ENCODE results near the gene SPATS2L.

Gene SPATS2L

DNA sequence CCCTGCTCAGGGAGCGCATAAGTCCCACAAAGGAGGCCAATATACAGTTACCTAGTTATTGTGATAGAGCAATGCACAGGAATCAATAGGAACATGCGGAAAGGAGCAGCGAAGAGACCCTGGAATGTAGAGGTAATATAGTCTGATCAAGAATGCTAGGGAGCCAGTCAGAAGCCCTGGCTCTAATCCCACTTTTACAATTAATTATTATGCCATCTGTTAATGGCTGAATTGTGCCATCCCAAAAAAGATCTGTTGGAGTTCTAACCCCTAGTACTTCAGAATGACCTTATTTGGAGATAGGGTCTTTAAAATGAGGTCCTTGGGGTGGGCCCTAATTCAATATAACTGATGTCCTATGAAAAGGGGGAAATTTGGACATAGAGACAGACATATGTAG is 7.7 kb upstream of the SPATS2L start:
- no peak for DNase-seq

DNA sequence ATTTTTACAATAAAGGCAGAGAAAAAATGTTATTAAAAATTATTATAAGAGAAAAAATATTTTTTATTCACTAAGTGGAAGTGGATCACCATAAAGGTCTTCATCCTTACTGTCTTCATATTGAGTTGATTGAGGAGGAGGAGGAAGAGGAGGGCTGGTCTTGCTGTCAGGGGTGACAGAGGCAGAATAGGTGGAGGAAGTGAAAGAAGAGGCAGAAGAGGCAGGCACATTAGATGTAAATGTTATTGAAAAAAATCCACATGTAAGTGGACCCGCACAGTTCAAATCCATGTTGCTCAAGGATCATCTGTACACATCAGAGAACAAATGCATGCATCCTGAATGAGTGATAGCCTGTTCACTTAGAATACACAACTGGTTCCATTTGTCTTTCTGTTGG is 6.4 kb upstream of the SPATS2L start:
- no peak for DNase-seq

DNA sequence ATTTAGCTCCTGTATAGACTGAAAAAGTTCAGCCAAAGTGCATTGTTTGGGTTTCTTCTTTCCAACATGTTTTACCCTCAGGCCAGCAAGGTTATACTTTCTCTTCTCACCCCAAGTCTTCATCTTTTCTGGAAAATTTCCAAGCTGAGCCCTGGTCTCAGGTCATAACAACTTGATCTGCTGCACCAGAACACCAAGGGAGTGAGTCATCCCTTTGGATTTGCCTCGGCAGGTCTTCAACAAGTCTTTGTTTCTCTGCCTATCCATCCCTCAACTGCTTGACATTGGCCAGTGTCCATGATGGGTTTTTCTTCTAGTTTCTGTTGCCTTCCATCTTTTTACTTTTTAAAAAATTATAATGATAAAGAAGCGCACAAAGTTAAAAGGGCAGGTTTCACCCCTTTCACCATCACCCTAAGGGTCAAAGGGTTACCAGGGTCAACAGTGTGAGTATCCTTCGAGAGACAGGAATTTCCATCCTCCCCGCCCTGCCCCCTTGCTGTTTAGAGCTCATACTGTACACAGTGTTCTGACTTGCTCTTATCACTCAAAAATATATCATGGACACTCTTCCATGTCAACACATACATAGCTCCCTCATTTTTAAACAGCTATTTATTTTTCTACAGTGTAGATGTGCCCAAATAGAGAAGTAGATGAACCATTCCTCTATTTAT is 5.7 kb upstream of the SPATS2L start:
- DNase-seq, result no peak

DNA sequence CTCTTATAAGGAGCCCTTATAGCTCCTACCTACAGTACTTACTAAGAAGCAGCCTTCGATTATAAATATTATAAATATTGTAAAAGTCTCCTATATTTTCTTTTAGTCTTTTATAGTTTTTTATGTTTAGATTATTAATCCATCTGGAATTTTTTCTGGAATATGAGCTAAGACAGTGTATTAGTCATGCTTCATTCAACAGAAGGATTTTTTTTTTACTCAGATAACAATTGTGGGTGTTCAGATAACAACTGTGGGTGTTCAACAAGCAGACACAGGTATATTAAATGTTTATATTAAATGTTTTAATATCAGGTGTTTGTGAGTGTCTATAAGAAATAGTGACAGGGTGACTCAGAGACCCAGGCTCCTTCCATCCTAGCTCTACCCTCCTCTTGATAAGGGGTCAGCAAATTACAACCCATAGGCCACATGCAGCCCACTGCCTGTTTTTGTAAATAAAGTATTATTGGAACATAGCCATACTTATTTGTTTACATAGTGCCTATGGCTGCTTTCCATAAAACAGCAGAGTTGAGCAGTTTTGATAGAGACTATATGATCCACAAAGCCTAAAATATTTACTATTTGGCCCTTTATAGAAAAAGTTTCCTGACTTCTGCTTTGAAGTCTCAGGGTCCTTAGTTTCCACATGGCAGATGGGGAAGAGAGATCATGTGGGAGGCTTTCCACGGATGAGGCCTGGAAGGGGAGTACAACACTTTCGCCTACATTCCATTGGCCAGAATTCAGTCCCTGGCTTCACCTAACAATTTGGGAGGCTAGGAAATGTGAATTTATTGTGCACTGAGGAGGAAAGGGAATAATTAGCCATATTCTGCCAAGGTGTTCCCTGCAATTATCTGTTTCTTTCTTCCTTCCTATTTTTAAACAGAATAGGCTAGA is 4.3 kb upstream of the SPATS2L start:
- DNase-seq, result no peak

DNA sequence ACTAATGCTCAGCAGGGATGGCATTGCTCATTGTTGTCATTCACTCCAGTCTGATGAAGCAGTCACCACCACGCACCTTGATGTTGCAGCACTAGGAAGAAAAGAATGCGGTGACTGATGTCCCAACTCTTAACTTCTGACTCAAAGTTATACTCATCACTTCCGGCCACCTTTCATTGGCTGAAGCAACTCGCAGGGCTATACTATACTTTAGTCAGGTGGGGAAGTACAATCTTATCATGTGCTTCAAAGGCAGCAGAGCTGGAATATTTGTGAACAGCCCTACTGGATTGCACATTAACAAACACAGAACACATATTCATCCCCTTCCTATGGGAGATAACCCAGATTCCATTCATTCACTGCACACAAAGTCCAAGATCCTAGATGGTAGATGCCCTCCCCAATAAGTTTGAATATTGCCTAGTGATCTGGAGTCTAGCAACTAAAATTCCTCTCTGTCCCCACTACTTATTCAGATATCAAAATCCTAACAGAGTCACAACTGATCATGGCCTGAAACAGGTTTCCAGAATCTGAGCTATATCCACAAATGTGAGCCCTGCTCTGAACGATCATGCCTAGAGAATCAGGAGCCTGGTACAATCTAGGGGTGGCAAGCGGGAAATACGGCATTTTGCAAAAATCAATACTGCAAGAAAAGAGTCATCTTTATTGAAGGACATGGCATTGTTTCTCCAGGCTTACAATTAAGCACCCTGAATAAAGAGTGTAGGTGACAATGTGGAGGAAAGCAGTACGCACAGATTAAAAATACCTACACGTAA is 3.4 kb upstream of the SPATS2L start:
- no peak for DNase-seq

DNA sequence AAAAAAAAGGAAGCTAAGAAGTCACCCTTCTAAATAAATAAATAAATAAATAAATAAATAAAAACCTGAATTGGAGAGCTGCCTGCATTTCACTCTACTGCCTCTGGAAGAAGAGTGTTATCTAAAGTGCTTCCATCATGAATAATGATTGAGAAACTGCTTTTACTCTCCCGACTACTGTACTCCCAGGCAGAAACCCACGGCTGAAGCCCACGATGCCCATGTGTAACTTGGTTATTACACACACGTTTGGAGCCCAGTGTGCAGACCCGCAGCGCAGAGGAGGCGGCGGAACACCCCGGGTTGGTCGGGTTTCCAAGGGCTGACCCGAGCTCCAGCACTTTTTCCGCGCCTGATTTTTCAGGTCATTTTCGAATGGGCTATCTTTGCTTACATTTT is 697 bp upstream of the SPATS2L start:
- no peak for DNase-seq

DNA sequence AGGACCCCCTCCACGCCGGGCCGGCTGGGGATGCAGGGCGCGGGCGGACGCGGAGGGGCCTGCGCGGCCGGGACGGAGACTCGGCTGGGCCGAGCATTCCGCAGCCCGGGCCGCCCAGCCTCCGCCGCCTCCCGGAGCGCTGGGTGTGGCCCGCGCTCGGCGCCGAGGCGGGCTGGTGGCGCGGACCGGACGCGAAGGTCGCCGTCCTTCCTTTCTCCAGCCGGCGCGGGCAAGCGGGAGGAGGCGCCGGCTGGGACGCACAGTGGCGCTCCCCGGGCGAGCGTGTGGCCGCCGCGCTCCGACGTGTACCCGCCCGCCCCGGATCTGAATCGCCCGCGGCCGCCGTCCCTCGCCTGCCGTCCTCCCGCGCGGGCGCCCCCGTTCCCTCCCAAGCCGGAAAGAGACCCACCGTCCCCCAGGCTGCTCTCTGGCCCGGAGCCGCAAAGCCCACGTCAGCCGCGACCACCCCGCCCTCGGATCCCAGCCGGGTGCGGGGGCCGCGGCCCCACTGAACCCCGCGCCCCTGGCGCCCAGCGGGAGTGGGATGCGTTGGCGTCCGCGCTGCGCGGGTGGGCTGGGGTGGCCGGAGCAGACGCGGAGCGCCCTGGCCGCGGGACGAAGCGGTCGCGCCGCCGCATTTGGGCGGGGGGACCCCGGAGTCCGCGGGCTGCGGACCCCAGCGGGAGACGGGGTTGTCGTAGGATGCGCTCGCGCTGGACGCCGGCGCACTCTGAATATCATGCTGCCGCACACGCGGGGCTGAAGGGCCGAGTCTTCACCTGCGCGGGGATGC is 634 bp downstream of the SPATS2L start:
- no peak for DNase-seq

DNA sequence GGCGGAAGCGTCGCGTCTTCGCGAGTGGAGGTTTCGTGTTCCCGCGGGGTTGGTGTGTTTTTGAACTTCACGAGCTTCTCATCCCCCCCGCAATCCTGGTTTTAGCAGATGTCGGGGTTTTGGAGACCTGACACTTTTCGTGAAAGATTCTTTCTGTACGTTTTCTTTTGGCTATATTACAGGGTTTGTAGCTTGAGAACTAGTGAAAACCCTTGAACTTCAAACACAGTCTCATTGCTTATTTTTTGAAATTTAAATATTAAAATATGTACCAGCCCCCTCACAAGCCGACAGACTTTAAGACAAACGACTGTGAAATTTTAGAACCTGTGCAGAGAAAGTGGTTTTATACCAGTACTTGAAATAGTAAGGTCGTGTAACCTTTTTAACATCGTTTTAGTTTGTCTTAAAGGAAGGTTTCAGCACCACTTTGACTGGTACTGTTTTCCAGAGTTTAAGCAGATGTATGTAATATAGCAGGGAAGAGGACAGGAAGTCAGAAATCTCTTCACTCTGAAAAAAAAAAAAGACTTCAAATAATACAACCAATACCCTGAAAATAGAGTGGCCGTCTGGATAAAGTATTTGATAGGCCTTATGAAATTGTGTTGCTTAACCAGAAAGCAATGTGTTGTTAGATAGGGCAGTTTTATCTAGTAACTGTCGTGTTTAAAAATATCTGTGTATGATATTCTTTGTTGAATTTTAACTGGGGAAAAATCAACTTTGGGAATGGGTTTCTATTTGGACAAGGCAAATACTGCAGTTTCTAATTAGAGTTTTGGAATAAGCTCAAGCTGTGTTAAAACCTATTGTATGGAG is 1.4 kb downstream of the SPATS2L start:
- DNase-seq, result no peak

DNA sequence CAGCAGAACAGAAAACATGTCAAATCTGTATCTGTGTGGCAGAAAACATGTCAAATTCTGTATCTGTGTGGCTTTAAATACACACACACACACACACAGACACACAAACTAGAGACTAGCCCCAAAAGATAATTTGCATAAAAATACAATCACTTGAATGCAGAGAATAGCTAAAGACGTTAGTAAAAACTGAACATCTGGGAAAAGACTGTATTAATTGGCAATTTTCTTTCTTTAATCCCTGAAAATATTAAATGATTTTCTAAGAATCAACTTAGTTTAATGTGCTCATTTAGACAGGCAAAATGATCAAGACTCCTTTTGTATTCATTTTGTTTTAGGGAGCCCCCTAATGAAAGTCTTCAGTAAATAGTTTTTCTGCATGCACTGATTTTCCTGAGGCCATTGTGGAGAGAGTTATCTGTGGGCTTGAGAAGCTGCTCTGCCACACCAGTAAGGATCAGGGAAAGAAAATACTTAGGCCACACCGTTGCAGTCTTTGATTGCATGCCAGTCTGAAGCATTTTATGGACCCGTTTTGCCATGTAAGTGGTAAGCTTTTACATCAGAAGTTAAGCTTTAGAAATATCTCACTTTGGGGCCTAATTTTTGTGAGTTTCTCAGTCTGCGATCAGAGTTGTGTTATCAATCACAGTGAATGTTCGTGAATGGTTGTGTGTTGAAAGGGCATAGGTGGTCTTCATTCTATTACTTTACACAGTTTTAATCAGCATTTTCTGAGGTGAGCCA is 2.2 kb downstream of the SPATS2L start:
- DNase-seq, result no peak

DNA sequence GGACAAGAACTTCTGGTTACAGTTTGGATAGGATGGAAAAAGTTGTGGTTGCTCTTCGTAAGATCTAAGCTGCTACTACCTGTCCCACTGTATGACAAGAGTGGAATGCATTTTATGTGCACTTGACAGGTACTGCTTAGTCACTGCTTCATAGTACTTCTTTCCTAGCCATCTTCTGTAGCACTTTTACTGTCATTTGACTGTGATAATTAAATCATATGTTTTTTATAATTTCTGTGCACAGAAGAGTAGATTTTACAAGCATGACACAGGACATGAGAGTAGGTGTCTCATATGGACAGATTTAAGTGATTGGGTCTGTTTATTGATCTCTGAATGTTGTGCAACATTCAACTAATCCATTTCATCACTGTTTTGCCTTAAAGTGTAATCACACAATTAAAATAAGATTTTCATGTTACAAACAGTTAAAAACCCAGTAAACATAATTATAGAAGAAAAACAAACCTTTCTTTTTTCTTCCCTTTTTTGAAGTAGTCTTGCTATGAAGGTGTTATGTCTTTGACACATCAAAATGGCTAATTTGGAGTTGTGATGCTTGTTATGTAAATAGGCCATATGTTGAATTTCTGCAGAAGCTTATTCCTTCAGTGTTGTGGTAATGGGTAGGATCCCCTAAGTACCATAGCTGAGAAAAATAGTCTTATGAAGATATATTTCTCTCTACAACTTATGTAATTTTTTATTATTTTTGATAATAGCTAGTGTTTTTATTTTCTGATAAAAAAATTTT is 3.0 kb downstream of the SPATS2L start:
- no peak for DNase-seq

DNA sequence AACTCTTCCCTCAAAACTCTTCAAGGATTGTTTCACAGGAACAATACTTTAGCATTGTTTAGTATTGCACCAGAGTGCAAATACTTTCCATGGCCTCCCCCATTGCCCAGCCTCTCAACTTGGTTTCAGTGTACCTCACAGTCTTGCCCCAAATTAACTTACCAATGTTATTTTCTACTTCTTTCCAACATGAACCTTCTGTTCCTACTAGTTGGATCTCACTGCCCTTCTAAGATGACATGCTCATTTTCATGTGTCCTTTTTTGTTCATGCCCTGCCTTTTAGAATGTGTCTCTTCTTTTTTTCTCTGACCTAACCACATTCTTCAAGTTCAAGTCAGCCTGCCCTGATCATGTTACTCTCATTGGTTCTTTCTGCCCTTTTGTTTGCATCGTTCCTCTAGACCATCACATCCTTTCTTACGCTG is 4.1 kb downstream of the SPATS2L start:
- DNase-seq, result no peak

DNA sequence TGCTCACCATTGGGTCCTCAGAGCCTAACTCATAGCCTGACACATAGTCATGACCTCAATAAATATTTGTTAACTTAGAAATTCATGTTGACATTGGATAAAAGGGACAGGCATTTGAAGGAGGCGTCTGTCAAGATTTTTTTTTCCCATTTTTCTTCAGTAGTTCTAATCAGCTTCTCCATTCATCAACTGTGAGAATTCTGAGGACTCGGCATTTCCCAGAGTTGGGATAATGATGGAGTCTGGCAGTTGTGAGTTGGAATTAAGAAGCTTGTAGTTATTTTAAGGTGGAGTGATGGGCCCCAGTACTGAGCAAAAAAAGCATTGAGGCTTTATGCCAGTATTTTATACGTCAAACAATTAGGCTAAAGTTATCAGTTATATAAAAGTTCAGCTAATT is 4.6 kb downstream of the SPATS2L start:
- no peak for DNase-seq

DNA sequence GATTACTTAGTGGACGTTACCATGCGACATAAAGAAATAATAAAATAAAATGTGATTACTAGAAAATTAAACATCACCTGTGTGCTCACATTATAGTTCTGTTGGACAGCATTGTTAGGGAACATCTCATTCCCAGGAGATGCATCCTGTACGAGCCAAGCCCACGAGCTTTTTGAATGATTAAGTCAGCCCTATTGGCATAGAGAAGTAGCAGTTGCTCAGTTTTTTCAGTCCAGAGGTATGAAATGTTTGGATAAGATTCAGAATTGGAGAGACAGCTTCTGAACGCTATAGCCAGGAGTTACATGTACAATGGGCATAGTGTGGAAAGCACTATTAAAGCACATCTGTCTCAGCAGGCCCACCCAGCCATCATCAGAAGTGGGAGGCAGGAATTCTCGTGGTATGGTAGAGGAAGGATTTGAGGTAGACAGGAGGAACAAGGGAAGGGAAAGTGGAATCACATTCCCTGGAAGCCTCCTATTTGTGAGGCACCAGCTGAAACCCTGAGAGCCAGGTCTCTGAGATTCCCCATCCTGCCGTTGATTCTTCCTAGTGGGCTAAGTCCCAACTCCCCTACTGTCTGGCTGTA is 8.6 kb downstream of the SPATS2L start:
- DNase-seq, result no peak

DNA sequence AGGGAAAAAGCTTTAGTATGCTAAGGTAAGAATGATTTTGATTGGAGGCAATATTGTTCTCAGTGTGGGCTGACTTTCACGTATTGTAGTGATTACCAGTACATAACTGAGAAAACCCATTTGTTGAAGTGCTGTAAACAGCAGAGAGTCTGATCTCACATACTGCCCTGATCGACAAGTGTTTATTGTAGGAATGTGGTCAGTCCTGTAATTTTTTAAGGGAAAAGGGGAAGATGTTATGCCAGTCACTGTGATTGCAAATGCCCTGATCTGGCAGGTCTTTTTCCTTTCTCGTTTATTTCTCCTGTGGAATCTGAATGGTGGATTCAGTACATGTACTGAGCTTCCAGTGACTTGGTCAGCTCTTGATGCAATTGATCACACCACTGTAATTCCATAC is 11.5 kb downstream of the SPATS2L start:
- no peak for DNase-seq

DNA sequence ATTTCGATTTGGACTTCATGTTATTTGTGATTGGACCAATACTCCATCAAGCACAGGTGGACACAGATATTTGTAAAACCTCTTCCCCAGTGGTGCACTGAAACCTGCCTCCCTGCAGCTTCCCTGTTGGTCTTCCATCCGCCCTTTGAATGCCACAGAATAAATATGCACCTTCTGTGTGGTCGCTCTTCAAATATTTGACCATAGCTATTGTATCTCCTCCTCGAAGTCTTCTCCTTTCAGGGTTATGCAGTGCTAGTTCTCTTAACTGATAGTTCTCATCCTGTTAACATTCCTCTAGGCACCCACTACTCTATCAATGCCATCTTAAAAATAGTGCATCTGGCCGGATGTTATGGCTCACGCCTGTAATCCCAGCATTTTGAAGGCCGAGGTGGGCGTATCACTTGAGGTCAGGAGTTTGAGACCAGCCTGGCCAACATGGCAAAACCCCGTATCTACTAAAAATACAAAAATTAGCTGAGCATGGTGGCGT is 12.5 kb downstream of the SPATS2L start:
- no peak for DNase-seq

DNA sequence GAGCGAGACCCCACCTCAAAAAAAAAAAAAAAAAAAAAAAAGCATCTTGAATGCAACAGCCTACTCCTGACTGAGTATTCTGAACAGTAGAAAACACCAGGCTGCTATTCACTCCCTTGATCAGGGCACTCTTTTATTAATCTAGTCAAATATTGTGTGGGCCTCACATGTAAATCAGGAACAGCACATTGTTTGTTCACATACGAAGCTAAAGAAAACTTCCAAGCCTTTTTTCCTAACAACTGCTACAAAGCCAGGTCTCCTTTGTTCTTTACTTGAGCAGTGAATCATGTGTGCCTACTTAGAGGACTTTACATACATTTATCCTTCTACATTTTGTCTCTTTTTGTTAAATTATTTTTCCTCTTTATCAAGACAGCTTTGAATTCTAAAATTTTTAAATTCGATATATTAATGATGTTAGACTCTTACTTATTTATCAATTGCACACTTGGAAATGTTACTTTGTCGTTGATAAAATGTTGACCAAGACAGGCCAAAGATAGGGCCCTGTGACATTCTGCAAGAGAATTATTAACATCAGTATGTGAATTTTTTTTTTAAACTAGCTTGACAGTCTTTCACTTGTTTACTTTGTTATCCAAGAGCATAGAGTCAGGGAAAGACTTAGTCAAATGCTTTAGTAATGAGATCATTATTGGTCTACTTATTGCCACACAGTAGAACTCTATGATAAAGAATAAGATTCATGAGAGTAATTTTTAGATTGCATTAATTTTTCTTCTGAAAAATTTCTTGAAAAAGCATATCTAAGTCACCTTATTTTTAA is 13.2 kb downstream of the SPATS2L start:
- DNase-seq, result no peak

DNA sequence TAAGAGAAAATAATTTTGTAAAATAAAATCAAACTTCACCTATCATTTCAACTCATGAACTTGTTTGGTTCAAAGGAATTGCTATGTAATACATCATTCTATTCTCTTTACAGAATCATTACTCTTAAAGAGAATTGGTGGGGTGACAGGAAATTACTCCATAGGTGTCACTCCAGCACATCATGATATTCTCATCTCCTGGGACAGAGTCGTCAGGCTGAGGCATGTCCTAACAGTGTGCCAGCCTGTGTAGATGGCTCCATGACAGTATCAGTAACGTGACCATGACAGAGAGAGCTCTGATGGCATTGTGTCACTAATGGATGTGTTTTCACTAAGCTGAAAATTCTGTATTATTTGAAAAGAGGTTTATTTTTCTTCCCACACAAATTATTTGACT is 13.9 kb downstream of the SPATS2L start:
- DNase-seq, result no peak

DNA sequence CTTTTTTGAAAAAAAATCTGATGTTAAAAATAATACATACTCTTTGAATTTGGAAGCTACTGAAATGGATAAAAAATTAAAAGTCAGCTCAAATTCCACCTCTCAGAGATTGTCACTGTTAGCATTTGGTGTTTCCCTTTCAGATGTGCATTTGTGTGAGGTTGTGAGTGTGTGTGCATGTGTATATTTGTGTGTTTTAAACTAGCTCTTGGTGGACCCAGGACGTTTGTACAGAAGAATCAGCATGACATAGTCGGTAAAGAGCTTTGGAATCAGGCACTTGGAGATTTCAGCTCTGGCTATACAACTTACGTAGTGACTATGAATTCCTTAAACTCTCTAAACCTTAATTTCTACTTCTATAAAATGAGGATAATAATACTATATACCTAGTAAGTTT is 14.5 kb downstream of the SPATS2L start:
- no peak for DNase-seq

Data from NCI-H187 treated with DMSO at 0.1 percent for 48 hours (cell line).